Astrocyte of the spinal cord (primary cell): ENCODE measurements around the gene CLIP1.

Experiments used
- DNase-seq: peaks from one replicate; pipeline ENCODE4 v3.0.0; 2011; ENCODE audit warnings: low read depth, low spot score
- H3K4me3 ChIP-seq: 2 replicates; pipeline ENCODE4 v1.5.1; 2011; ENCODE audit warnings: low read depth, mild to moderate bottlenecking, low read length, moderate library complexity
- CTCF ChIP-seq: IDR thresholded peaks from 2 replicates; pipeline ENCODE4 v1.5.1; 2012; ENCODE audit warnings: low read depth, mild to moderate bottlenecking, low read length, inconsistent platforms
- in situ Hi-C: cut with HindIII; loops from 2 replicates; pipeline ENCODE4 v1.10.0; 2017; ENCODE audit warnings: low sequenced_read_pairs

CLIP1 gene

GRCh38 chr12:122250047-122250446, 172.4 kb downstream of the CLIP1 start:
- no peak for TF ChIP-seq CTCF
- no peak overlapping the region for H3K4me3 ChIP-seq
- in situ Hi-C loops = no loop called here
- DNase-seq = no peak

GRCh38 chr12:122245553-122245952, 176.9 kb downstream of the CLIP1 start:
- in situ Hi-C loops = no loop called here
- DNase-seq = no peak
- no peak for TF ChIP-seq CTCF
- no peak overlapping the region for H3K4me3 ChIP-seq

GRCh38 chr12:122244565-122245371, 177.7 kb downstream of the CLIP1 start:
- no peak for TF ChIP-seq CTCF
- no peak overlapping the region for H3K4me3 ChIP-seq
- in situ Hi-C loops = no loop called here
- no peak for DNase-seq

- DNase-seq = no peak
- H3K4me3 ChIP-seq = no peak overlapping the region
- in situ Hi-C loops = no loop called here
- TF ChIP-seq CTCF = no peak
These were observed 178.5 kb downstream of the CLIP1 start for GRCh38 chr12:122243965-122244364.

GRCh38 chr12:122238861-122239260, 183.6 kb downstream of the CLIP1 start:
- no peak for TF ChIP-seq CTCF
- in situ Hi-C loops = no loop called here
- no peak for DNase-seq
- no peak overlapping the region for H3K4me3 ChIP-seq

GRCh38 chr12:122235741-122236140, 186.7 kb downstream of the CLIP1 start:
- no peak for DNase-seq
- TF ChIP-seq CTCF = no peak
- in situ Hi-C loops = no loop called here
- H3K4me3 ChIP-seq = no peak overlapping the region
